Stimulated activated CD8-positive, alpha-beta memory T cell treated with anti-CD3 and anti-CD28 coated beads, Interleukin-7, amount 100 ng/mL, for 4 hours (primary cell): Measurements from ENCODE around the gene BFSP2.

Experiments
- DNase-seq, 2 donors: peaks; one replicate each; pipeline ENCODE4 v3.0.0-alpha.2; 2020; ENCODE audit warnings: low read depth in 2 of 2

Gene BFSP2

GRCh38 chr3:133419151-133419909 is 19.5 kb downstream of the BFSP2 start:
- no peak for DNase-seq

DNA sequence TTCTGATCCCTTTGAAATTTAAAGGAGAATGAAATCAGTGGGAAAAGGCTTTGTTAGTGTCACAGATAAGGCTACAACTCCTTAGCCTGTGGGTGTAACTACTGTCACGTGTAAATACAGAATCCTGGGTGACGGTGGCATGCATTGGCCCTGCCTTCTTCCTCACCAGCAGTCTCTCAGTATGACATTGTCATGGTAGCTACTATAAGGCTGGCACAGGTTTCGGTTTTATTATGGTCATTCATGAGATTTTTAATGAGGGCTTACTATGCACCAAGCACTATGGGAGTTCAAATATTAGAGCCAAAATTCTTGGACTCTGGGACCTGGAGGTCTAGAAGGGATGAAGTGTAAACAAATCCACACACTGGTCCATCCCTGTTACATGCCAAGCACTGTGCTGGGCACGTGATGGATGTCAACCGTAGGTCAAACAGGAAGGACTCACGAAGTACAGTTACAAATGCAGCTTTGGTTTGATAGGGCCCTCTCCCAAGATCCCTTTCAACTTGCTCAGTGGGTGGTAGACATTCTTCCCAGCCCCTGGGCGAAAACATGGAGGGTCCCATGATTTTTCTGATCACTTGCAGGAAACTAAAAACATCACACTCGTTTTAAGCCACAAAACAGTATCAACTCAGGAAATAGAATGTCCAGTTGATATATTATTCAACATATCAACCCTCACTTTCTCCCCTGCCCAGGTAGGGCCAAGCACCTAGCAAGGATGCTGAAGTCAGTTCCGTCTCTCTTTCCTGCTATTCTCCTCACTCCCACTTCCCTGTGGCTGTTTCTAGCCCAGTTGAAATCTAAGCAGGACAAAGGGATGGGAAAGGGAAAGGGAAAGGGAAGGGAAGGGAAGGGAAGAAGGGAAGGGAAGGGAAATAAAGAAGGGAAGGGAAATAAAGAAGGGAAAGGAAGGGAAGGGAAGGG is 25.3 kb downstream of the BFSP2 start:
- no peak for DNase-seq

DNA sequence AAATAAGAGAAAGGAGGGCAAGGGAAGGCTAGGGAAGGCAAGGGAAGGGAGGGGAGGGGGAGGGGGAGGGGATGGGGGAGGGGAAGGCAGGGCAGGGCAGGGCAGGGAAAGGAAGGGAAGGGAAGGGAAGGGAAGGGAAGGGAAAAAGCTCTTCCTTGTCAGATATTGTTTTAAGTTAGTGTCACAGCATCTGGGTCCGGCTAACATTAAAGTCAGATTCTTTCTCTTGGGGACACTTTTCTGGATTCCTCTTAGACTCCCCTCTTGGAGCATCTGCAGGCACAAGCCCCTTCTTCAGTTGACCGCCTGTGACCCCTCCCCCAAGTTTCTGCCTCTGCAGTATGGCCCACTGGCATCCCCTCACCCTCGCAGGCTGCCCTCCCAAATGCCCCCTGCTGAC is 26.0 kb downstream of the BFSP2 start:
- no peak for DNase-seq

DNA sequence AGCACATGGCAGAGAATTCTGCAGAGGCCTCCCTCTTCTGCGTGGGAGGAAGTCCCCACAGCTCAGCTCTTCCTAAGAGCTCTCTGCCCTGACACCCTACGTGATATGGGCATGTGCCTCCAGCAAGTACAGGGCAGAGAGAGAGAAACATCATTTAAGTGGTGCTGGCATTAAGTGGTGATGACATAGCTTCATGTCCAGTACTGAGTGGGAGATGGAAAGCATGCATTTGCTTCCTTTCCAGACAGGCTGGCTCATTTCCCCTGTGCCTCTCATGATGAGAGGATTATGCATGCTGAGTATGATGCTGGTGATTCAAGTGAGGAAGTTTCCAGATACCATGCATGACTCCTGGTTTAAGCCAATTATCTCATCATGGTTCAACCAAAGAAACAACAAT is 26.9 kb downstream of the BFSP2 start:
- DNase-seq, result no peak

DNA sequence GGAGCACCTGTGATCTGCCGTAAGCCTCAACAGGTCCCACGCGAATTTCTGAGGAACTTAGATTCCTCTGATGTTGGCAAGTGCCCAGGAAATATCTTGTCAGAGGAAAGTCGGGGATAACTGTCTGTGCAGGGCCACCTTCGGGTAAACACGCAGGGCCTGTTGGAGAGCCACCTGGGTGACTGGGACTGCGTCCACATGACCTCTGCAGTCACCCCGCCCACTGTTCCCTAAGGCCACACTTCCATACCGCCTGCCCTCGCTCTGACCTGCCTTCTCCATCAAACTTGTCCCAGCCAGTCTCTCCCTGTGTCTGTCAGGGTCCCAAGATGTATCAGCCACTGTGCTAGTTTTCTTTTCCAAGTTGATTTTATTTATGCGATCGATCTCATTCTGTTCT is 28.7 kb downstream of the BFSP2 start:
- no peak for DNase-seq

- DNase-seq, result no peak
These were observed 29.2 kb downstream of the BFSP2 start for GRCh38 chr3:133429063-133429462.

DNA sequence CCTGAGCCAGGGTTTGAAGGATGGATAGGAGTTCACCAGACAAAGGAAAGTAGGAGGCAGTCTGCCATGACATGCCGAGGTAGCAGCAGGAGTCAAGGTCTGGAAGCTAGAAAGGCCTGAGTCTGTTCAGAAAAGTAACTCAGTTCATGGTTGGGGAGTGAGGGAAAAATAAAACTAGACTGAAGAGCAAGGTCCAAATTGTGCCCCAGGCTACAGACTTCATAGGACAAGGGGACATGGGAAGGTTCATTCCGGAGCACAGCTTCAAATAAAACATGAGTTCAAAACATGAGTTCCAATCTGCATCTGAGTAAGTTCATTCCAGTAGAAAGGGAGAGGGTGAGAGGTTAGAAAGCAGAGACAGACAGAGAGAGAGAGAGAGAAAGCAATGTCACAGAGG is 39.7 kb downstream of the BFSP2 start:
- no peak for DNase-seq

DNA sequence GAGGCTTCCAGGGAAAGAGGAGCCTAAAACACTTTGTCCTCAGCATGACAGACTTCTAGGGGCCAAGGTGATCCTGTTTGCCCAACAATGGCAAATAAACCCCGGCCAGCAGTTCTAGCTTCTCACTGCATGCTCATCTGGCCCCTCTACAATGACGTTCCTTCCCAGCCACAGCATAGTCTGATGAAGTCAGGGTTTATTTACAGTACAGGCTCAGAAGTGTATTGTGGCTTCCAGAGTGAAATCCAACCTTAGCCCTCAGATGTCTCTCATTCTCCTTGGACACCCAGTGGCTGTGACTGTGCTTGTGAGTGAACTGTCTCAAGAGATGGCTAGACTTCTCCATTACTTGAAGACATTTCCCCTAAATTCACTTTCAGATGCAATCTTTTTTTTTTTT is 40.8 kb downstream of the BFSP2 start:
- no peak for DNase-seq

GRCh38 chr3:133441867-133442270 is 42.0 kb downstream of the BFSP2 start:
- no peak for DNase-seq

DNA sequence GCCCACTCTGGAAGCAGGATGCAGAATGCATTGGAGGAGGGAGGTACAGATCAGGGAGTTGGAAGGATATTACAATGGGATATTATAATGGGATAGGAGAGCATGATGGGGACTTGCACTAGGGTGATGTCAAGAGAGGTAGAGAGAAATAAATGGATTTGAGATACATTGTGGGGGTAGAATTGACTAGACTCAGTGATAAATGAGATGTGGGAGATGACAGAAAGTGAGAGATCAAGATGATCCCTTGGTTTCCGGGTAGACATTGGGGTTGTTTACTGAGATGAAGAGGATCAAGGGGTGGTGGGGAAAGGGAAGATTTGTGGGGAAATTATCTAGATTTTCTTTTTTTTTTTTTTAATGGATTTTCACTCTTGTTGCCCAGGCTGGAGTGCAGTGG is 42.7 kb downstream of the BFSP2 start:
- DNase-seq, result no peak

- DNase-seq, result no peak
These were observed 44.0 kb downstream of the BFSP2 start for GRCh38 chr3:133443649-133444422.

- no peak for DNase-seq
These were observed 44.5 kb downstream of the BFSP2 start for GRCh38 chr3:133444423-133444774.

DNA sequence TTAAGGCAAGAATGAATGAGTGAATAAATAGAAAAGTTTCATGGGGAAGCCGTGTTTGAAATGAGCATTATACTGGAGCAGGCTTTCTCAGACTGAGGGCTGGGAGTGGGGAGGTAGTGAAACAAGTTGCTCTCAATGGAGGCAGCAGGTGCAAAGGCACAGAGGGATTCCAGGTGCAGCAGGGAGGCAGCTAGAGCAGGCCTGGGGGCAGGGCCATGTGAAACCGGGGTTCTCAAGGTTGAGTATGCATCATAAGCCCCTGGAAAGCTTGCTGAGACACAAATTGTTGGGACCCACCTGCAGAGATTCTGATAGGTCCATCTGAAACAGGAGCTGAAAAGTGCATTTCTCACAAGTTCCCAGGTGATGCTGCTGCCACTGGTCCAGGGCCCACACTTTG is 45.3 kb downstream of the BFSP2 start:
- DNase-seq, result no peak

- no peak for DNase-seq
These were observed 48.1 kb downstream of the BFSP2 start for GRCh38 chr3:133447750-133448477.

- no peak for DNase-seq
These were observed 48.7 kb downstream of the BFSP2 start for GRCh38 chr3:133448478-133449122.

DNA sequence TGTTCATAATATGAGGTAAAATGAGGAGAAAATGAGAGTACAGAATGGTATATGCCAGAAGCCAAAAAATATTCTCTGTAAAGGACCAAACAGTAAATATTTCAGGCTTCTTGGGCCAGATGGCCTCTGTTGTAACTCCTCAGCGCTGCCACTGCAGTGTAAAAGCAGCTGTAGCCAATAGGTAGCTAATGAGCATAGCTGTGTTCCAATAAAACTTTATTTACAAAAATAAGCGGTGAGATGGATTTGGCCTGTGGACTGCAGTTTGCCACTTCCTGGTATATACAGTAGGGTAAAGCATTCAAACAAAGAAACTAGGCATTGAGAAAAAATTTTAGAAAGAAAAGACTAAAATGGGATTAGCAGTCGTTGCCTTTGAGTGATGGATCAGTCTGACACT is 51.5 kb downstream of the BFSP2 start:
- DNase-seq, result no peak

DNA sequence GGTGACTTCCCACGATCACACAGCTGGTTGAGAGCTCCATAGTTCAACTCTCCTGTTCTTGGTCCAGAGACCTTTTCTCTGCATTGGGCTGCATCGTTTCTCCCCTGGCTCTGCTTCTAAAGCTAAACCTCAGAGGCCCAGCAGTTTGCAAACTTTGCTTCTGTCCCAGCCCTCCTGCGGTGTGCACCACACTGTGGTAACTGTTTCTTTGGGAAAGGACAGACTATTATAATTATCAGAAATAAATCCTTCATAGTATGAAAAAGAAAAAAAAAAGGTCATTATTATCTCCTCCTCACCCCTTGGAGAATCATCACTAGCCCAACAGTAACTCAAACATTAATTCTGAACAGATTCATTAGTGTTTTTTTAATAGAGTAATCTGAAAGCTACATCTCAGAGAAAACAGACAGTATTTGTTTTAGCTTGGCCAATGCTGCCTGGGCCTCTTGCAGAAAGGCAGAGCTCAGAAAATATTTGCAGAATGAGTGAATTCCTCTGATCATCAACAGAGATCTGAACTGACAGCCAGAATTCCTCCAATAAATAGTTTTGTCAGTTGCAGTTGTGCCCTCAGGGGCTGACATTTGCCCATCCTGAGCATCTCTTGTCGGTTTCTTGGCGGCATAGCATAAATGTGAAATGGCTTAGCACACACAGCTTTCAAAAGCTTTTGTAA is 52.9 kb downstream of the BFSP2 start:
- DNase-seq, result no peak

GRCh38 chr3:133453383-133453782 is 53.5 kb downstream of the BFSP2 start:
- no peak for DNase-seq

DNA sequence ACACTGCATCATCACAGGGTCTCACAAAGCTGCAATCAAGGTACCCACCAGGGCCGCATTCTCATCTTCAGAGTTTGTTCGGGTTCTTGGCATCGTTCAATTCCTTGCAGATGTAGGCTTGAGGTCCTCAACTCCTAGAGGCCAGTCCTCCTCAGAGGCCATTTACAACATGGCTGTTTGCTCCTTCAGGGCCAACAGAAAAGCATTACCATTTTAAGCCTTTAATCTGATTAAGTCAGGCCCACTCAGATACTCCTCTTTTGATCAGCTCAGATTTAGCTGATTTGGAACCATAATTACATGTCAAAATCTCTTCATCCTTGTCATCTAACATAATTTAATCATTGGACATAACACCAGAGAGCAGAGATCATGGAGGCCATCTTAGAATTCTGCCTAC is 55.4 kb downstream of the BFSP2 start:
- no peak for DNase-seq

- no peak for DNase-seq
These were observed 56.1 kb downstream of the BFSP2 start for GRCh38 chr3:133455960-133456359.

- no peak for DNase-seq
These were observed 57.2 kb downstream of the BFSP2 start for GRCh38 chr3:133457025-133457424.
